ENCODE measurements around the gene C5orf15.

Gene C5orf15

DNA sequence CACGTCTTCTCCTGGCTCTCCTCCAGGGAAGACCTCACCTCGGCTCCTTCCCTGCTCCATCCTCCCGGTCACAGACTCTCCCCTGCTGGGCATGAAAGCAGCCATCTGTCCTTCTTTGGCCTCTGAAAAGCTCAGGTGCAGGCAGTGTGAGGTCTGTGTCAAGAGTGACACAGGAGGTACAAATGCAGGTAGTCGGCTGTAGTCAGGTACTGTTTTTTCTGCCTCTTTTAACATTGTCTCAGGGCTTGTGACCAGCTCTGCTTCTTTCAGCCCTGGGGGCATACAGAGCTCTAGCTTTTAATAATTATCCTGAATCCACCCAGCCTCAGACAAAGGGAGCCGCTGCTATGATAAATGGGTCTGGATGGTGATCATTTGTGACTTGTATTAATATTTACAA, 46.4 kb downstream of the C5orf15 start:
- DNase-seq (ENCODE audit: low spot score) = no peak

DNA sequence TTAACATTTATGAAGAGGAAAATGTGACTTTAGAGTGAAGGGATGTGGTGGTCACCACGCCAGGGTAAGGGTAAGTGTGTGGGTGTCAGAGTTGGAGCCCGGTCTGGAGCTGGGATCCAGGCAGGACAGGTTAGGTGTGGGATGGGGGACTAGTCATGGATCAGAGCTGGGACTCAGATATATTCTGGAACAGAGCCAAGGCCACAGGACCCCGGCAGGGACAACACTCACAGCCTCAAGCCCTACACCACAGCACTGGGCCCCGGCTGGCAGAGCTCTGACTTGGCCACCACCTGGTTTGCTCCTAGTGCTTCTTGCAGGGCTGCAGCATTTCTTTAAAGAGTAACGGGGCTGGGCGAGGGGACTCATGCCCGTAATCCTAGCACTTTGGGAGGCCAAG, 47.4 kb downstream of the C5orf15 start:
- no peak for DNase-seq (ENCODE audit: low spot score)

DNA sequence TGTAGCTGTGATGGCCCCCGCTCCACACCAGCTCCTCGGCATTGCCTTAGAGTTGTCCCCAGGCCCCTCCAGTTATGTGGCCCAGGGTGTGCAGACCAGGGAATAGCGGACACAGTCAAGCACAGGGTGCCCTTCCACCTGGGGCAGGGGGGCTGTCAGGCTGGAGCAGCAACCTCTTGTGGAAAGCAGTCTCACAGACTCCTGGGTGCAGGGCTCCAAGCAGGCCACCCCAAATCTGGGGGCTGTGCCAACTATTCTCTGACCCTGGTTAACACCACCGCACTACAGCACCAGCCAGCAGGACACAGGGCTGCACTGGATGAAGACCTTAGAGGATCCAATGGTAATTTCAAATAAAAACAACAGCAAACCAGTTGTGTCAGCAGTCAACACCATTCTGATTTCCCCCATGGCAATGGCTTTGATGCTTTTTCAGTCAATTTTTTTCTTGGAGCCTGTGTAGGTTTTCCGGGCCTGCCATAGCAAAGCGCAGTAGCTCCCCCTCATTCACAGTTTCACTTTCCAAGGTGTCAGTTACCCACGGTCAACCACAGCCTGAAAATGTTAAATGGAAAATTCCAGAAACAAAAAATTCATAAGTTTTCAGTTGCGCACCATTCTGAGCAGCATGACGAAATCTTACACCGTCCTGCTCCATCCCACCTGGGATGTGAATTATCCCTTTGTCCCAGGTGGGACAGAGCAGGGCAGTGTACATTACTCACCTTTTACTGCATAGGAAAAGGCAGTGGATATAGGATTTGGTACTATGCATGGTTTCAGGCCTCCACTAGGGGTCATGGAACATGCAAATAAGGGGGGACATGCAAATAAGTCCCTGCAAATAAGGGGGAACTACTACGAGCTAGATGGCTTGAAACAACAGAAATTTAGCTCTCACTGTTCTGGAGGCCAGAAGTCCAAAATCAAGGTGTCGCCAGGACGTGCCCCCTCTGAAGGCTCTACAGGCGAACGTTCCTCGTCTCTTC, 49.0 kb downstream of the C5orf15 start:
- DNase-seq (ENCODE audit: low spot score) = no peak

GRCh38 chr5:133918731-133919130, 49.7 kb downstream of the C5orf15 start:
- DNase-seq (ENCODE audit: low spot score) = no peak

DNA sequence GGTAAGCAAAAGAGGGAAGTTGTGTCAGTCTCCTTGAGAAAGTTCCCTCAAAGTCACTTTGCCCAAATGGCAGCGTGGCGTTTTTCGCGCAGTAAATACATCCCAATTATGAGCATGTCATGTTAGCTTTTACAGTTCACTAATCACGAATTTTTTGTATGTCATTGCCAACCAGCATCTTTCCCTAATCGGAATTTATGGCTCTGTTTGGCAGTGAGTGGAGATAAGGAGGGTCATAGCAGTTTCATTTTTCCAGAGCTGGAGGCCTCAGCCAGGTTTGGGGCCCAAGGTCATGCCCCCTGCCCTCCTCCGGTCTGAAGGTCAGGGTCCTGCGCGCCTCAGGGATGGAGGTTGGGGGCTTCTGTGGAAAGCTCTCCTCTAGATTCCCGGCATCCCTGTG, 50.1 kb downstream of the C5orf15 start:
- DNase-seq (ENCODE audit: low spot score) = no peak

DNA sequence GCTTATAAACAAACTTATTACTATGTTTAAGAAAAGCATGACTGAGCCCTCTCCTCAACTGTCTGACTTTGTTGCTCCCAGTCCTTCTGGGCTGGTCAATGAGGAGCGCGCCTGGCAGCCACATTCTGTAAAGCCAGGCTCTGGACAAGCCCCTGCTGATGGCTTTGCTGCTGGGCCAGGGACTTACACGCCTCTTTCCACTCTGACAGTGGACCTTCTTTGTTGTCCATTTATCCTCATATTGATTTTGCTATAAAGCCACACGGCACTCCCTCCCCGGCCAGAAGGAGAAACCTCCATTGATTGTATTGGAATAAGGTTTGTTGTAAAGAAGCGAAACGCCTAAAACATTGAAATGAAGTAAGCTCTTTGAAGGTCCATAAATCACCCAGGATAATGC, 50.6 kb downstream of the C5orf15 start:
- no peak for DNase-seq (ENCODE audit: low spot score)

DNA sequence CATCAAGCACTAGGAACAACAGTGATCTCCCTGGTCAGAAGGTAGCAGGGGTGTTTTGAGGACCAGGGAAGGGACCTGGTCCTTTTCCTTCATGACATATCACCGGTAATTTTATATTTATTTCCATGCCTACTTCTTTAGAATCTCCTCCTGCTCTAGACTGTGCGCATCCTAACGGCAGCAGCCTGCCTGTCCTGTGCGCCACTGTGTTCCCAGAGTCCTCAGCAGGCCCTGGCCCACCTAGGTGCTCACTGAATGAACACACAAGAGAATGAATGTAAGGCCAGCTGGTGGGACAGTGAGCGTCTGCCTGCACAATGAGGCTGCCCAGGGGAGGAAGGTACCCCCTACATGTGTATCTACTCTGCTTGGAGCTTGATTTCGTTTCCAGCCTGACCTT, 51.5 kb downstream of the C5orf15 start:
- DNase-seq (ENCODE audit: low spot score) = no peak

DNA sequence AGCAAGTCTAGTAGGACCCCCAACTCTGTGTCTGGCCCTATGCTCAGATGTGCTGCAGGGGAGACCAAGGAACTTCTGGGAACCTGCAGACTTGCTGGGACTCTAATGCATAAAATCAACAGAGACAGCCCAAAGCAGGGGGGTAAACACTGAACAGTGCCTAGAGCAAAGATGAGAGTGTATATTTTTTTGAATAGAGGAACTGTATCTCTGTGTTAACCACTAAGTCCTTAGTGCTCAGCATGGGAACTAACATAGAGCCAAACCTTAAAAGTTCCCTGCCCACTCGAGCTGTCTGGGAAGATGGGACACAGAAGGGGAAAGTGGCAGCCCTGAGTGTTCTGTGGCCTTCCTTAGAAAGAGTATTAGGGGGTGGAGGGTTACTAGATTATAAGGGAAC, 51.9 kb downstream of the C5orf15 start:
- DNase-seq (ENCODE audit: low spot score) = no peak

GRCh38 chr5:133914434-133914833, 54.0 kb downstream of the C5orf15 start:
- no peak for DNase-seq (ENCODE audit: low spot score)

GRCh38 chr5:133913413-133914155, 54.8 kb downstream of the C5orf15 start:
- no peak for DNase-seq (ENCODE audit: low spot score)

DNA sequence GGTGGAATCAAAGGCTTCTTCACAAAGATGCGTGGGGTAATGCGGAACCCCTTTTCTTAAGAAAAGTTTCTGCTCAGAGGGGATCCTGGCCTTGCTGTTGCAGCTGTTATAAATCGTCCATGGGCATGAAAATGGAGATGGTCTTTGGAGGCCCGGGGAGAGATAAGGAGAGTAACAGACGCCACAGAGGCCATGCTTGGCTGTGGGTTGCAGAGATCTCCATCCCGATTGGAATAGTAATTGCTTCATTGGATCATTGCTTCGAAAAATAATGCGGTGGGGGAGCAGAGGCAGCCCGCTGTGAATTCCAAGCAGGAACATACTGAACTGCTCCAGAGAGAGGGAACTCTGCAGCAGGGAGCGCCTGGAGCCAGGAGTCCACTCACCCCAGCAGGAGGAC, 55.5 kb downstream of the C5orf15 start:
- DNase-seq (ENCODE audit: low spot score) = no peak

- no peak for DNase-seq (ENCODE audit: low spot score)
Measured at GRCh38 chr5:133910571-133910970, 57.9 kb downstream of the C5orf15 start.

- DNase-seq (ENCODE audit: low spot score) = no peak
Measured at GRCh38 chr5:133909603-133910002, 58.8 kb downstream of the C5orf15 start.

DNA sequence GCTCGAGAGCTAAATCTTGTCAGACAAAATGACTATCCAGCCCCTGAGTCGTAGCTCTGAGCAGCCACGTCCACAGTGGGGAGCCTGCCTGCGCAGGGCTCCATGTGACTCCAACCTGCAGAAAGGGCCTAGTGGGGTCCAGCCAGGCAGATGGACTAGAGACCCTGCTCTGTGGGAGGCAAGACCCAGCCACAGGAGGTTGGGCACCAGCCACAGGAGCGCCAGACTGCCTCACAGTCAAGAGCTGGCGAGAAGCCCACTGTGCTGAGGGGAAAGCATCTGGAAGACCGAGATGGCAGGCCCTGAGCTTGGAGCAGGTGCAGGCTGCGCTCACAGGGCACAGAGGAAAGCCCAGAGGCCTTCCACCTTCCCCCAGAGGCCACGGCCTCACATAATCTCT, 61.4 kb downstream of the C5orf15 start:
- no peak for DNase-seq (ENCODE audit: low spot score)

GRCh38 chr5:133906303-133906702, 62.1 kb downstream of the C5orf15 start:
- DNase-seq (ENCODE audit: low spot score) = no peak
